Measurements from ENCODE around the gene CLEC11A.
A peak's percentile ranks its signal among the peaks of the same experiment; 100 is the strongest.

CLEC11A gene

DNA sequence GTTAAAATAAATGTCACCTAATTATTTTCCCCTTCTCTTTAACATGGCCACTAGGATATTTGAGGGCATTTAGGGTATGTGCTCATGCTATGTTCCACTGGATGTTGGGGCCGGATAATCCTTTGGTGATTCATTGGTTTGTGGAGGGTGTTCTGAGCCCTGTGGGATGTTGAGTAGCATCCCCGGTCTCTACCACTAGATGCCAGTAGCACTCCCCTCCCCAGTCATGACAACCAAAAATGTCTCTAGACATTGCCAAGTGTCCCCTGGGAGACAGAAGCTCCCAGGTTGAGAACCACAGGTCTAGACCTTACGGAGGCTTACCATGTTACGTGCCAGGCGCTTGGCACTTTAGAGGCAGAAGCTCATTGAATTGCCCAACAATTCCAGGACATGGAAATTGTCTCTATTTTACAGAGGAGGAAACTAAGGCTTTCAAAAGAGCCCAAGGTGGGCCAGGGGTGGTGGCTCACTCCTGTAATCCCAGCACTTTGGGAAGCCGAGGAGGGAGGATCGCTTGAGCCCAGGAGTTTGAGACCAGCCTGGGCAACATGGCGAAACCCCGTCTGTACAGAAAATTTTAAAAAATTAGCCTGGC, 17.6 kb upstream of the CLEC11A start:
- peak in 1 of 5 donors; percentile 23 for DNase-seq

GRCh38 chr19:50706387-50706786, 16.8 kb upstream of the CLEC11A start:
- no peak for DNase-seq

GRCh38 chr19:50708179-50708879, 14.8 kb upstream of the CLEC11A start:
- DNase-seq = no peak

GRCh38 chr19:50710094-50710493, 13.1 kb upstream of the CLEC11A start:
- DNase-seq = no peak

GRCh38 chr19:50710612-50711011, 12.6 kb upstream of the CLEC11A start:
- no peak for DNase-seq

DNA sequence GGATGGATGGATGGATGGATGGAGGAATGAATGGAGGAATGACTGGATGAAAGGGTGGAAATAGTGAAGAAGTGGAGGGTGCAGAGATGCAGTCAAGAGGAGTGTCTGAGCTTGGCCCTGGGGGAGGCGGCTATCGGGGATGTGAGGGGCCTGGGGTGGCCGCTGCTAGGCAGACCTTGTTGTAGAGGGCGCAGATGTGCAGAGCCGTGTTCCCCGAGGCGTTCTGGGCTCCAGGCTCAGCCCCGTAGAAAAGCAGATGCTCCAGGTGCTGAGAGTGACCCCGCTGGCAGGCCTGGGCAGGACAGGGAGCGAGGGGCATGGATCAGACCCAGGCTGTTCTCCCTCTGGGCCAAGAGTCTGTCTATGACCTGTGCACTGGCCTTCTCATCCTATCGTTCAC, 12.0 kb upstream of the CLEC11A start:
- no peak for DNase-seq

DNA sequence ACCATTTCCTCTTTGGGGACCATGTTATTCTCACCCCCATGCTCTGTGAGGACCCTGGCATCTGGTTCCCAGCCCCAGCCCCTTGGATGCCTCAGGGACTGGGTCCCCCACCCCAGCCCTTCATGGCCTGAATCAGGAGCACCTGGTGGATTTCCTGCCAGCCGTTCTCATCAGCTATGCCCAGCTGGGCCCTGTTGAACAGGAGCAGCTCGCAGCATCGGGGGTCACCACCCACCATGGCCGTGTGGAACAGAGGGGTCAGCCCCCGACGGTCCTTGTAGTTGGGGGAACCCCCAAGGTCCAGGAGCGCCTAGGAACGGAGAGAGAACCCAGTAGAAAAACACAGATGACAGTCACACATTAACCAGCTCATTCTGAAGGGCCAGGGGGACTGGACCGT, 11.4 kb upstream of the CLEC11A start:
- DNase-seq = no peak

DNA sequence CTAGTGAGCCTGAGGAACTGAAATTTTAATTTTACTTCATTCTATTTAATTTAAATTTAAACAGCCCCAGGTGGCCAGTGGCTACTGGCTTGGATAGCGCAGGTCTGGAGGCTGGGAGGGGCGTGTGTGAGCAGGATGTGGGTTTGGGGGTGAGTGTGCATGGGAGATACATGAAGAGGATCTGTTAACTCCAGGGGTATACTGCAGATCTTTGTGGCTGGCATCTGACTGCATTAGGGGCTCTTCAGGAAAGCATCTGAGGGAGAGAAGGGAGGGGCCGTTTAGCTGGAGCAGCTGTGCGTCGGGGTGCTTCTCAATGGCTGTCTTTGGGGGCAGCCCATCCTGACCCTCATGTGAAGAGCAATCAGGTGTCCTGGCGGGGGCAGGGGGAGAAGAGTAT, 10.3 kb upstream of the CLEC11A start:
- no peak for DNase-seq

DNA sequence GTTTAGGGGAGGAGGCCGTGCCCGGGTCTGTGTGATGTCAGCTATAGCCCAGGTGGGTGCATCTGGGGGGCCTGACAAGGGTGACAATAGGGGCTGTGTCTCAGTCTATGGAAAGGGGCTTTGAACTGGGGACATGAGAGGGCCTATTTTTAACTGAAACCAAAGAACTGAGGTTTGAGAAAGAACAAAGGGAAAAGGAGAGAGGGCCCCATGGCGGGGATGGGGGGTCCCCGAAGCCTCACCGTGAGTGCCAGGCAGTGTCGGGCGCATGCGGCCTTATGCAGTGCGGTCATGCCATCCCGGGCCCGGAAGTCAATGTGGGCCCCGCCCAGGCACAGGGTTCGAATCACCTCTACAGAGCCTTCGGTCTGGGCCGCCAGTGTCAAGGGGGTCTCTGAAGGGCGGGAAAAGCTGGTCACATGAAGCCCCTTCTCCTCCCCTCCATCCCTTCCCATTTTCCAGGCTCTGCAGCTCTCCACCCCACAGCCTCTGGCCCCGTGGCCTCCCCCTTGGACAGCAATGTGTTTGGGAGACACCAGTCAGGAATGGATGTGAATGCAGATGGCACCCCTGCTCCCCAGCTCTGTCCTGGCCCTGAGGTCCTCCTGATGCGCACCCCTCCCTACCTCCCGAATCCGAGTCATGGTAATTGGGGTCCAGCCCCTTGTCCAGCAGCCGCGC, 9.5 kb upstream of the CLEC11A start:
- no peak for DNase-seq

- no peak for DNase-seq
These were observed 6.8 kb upstream of the CLEC11A start for GRCh38 chr19:50716178-50717025.

DNA sequence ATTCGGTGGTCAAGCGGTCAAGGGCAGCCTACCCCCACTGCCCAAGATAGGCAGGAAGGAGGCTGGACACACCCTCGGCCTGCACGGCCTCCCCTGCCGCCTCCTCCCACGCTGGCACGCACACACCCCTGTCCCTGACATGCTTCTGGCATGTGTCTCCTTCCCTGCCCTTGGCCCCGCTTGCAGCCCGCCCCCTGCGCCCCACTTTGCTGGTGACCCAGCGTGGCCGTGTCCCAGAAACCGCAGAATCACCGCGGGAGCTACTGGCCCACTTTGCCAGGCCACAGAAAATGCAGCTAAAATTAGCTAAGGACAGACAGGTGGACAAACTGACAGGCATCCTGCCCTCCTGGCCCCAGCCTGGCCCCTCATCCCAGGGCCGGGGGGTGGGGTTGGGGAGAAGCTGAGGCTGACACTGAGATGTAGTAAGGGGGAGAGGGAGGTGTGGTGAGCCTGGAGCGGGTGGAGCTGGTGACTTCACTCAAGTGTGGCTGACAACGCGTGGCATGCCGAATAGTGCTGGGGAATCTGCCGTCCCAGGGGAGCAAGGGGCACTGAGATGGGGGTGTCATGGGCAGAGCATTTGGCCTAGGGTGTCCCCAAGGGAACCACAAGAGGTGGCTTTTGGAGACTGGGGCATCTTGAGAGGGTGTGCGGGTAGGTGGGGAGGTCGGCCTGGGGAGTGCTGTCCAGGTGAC, 6.0 kb upstream of the CLEC11A start:
- no peak for DNase-seq

DNA sequence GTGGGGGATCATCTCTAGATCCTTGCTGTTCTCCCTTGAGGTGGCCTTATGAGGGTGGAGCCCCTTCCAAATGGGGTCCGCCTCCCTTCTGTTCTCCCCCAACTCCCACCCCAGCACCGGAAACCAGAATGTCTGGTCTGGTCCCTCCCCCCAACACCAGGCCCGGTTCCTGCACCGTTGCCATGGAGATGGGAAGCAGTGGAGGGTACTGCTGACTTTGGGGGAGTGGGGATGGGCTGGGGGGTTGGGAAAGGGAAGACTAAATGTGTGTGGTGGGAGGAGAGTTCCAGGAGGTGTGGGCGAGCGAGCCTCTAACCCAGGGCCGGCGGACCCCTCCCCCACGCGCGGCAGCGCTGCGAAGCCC, 5.3 kb upstream of the CLEC11A start:
- no peak for DNase-seq

DNA sequence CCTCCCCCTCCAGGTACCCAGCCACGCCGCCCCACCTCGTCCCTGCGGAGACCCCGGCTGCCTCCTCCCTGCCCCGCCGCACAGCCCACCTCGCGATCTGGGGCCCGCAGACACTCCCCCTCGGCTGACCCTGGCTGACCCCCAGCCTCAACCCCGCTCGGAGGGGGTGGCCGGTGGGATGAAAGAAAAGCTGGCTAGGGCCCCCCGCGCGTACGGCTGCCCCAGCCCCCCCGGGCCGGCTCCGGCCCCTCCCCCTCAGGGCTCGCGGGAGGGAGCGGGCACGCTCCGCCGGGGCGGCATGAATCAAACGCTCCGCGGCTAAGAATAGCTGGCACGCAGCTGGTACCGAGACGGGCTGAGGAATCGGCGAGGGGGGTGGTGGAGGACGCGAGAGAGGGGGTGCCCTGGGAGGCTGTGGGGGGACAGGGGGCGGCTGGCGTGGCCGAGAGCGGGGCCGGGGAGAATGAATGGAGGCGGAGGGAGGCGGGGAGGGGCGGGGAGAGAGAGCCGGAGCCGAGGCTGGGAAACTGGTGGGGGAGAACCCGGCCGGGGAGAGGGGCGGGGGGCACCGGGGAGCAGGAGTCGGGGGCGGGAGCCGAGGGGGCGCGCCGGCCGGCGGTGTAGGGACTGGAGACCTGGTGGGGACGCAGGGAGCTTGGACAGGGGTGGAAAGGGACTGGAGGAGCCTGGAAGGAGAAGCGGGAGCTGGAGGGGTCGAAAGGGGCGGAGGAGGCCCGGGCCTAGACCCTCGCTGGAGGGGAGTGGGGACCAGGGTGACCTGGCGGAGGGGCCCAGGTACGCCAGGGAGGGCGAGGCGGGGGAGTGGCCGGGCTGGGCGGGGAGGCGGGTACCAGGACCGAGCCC, 4.7 kb upstream of the CLEC11A start:
- DNase-seq = no peak

DNA sequence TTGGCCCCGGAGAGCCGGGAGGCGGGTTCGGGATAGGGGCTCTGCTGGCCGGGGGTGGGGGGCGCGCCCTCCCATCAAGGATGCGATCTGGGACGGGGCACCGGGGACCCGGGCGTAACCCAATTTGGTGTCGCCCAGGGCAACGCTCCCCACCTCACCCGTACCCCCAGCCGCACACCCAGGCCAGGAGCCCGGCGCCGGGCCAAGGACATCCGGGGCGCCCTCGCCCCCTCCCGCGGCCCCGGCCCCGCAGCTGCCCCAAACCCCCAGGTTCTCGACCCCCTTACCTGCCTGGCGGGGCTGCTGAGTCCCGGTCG, 4.1 kb upstream of the CLEC11A start:
- DNase-seq = no peak

DNA sequence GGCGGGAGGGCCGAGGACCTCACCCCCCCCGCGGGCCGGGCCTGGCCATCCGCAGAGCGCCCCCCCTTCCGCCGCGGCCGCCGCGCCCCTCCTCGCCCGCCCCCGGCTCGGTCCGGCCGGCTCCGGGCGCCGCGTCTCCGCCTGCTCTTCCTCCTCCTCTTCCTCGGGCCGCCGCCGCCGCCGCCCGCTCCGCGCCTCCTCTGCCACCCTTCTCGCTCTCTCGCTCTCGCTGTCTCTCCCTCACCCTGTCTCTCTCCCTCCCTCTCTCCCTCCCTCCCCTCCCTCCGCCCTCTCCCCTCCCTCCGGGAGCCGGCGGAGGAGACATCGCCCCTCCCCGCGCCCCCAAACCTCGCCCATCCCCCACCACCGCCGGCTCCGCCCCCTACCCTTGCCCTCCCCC, 3.6 kb upstream of the CLEC11A start, which contains the start of gene SHANK1:
Gene SHANK1, minus strand, starts transcription at position 237 of the 400 bp plus-strand sequence. CDS start 2,883 bp downstream, outside the sequence.
- no peak for DNase-seq

GRCh38 chr19:50720181-50720920, 2.8 kb upstream of the CLEC11A start:
- DNase-seq = no peak

DNA sequence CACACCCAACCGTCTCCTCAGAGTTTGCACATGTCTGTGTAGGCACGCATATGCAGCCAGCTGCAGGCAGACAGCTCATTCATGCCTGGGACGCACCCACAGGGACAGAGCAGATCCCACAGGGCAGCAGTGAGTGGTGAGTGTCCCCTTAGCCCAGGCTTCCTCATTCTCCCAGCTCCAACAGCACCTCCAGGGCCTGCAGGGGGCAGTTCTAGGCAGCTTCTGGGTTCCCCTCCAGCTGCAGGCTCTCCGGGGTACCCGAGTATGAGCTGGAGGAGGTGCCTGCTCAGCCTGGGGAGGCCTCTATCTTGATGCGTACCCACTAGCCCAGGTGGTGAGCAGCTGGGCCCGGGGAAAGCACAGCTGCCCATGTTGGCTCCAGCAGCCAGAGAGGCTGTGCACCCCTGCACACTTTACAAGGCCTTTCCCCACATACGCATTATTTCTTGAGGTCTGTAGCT, 2.2 kb upstream of the CLEC11A start:
- DNase-seq = no peak

- no peak for DNase-seq
These were observed 1.6 kb upstream of the CLEC11A start for GRCh38 chr19:50721441-50722137.

DNA sequence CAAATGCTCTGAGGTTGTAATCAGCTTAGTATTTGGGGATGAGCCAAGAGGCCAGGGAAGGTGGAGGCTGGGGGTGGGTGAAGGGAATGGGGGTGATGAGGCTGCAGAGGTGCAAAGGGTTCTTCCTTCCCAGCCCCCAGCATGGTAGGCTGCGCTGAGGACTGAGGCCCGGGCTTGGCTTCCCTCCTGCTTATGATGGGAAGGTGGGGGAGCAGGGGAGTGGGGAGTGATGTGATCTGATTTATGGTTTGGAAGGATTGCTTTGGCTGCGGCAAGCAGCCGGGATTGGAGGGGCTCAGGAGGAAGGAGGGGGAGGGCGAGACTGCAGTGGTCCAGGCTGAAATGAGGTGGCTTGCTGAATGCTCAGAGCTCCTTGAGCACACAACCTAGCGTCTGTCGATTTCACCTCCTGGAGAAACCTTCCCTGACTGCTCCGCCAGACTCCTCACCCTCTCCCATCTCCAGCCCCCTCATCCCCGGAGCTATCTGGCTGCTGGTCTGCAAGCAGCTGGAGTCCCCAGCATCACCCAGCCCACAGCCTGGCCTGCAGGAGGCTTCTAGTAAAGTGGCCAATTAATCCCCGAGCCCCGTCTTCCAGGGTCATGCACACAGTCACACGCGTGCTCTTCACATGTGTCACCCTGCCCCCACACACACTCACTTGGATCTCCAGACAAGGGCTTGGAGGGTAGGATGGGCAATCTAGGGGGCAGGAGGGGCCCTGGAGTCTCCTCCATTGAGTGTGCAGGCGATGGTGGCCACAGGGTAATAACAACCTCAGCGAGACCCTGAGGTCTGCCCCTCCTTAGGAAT, 757 bp upstream of the CLEC11A start:
- DNase-seq = no peak

Measured in T-helper 1 cell (primary cell).